LNCAP (cell line): ENCODE data around the gene PELI1.

ENCODE experiments used
- TF ChIP-seq, protein P1 (sequence below): fragments of 450-650 bp; IDR thresholded peaks from 2 replicates; pipeline ENCODE4 v1.5.1; 2017; ENCODE audit warnings: mild to moderate bottlenecking

PELI1 gene

DNA sequence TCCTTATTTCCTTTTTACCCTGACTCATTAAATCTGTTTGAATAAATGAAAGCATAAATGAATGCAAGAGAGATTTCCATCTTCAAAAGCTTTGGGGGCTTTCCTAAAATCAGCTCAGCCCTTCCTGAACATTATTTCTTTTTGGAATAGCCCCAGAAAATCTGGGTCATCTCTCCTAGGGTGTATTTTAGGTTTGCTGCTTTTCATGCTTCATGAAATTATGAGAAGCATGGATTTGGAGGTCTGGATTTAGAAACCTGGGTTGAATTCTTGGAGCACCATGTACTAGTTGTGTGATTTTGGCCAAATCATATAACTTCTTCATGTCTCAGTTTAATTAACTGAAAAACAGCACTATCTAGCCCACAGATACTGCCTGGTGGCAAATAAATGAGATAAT lies 24.0 kb upstream of the PELI1 start:
- TF ChIP-seq, protein P1, sequence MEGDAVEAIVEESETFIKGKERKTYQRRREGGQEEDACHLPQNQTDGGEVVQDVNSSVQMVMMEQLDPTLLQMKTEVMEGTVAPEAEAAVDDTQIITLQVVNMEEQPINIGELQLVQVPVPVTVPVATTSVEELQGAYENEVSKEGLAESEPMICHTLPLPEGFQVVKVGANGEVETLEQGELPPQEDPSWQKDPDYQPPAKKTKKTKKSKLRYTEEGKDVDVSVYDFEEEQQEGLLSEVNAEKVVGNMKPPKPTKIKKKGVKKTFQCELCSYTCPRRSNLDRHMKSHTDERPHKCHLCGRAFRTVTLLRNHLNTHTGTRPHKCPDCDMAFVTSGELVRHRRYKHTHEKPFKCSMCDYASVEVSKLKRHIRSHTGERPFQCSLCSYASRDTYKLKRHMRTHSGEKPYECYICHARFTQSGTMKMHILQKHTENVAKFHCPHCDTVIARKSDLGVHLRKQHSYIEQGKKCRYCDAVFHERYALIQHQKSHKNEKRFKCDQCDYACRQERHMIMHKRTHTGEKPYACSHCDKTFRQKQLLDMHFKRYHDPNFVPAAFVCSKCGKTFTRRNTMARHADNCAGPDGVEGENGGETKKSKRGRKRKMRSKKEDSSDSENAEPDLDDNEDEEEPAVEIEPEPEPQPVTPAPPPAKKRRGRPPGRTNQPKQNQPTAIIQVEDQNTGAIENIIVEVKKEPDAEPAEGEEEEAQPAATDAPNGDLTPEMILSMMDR, result no peak

DNA sequence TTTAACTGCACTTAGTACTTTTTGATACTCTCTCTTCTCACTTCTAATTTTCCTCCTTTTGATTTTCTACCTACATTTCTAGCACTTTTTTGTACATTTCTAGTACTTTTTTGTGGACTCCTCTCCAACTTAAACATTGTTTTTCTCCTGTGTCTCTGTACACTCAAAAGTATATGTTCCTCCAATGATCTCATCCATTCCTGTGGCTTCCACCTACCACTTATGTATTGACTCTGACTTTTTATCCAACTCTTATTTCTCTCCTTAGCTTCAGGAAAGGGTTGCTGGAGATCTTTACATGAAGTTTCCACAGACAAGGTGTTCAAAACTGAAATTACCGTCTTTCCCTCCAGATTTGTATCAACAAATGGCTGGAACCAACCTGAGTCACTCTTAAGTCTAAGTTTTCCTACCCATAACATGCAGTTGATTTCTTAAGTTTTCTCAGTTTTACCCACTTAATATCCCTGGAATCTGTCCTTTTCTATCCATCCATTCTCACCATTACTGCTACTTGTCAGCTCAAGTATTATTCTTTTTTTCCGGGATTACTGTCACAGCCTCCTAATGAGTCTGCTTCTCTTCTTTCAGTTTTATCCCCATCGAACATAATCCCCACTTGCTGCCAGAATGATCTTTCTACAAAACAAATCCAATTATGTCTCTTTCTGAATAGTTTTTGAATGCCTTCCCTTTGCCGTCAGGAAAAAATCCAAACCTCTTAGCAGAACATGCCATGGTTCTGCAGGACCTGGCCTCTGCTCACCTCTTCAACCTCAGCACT lies 22.6 kb upstream of the PELI1 start:
- TF ChIP-seq, protein P1, result no peak

DNA sequence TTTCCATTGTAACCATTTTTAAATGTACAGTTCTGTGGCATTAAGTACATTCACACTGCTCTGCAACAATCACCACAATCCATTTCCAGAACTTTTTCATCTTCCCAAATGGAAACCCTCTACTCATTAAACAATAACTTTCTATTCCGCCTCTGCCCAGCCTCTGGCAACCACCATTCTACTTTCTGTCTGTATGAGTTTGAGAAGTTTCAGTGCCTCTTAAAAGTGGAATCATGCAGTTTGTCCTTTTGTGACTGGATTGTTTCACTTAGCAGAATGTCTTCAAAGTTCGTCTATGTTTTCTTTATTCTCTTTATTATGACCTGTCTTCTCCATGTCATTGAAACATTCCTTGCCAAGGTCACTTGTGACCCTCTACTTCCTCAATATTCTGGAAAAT lies 22.0 kb upstream of the PELI1 start:
- TF ChIP-seq, protein P1, result no peak

DNA sequence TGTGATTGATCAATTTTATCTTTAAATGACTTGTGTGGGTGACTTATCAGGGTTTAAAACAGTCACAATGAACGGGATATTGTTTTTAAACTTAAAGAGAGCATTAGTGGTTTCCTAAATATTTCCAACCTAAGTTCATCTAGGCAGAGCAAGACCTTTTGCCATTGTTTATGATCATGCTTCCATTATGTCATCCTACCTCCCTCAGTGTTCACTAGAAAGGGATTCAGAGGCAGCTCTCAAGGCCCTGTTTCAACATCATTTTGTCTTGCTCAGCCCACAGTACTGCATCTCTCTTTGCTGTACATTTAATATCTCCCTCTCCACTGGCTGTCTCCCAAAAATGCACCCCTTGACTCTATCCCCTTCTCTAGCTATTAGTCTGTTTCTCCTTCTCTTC lies 21.5 kb upstream of the PELI1 start:
- TF ChIP-seq, protein P1, result no peak

DNA sequence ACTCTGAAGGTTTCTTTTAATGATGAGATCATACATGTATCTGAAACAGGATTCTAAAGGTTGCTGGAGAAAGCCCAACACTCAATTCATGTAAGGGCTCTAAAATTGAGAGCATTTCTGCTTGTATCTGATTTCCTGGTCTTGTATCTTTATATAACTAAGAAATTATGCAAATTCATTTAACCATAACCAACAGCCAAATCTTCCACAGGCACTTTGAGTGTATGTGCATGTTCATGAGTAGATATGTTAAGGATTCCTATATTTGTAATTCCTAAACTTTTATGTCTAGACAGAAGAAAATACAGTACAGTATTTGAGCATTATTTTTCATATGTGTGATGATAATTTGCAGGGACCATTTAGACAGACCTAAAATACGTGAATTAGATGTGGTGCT lies 20.4 kb upstream of the PELI1 start:
- TF ChIP-seq, protein P1, result no peak

DNA sequence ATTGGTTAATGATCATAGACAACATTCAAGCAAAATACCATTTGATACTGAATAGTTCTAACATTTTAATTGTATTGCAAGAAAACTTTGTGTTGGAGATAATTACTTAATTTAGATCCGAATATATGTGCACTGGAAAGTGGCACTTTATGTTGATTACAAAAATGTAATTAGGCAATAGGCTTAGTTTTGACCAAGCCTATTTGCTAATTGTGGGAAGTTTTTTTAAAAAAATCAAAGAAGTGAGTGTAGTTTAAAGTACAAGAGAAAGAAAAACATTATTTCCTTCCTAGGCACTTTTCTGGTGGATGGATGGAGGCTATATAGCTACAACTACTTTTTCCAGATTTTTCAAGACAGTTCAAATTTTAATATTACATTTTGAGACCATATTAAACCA lies 18.3 kb upstream of the PELI1 start:
- TF ChIP-seq, protein P1, result no peak

DNA sequence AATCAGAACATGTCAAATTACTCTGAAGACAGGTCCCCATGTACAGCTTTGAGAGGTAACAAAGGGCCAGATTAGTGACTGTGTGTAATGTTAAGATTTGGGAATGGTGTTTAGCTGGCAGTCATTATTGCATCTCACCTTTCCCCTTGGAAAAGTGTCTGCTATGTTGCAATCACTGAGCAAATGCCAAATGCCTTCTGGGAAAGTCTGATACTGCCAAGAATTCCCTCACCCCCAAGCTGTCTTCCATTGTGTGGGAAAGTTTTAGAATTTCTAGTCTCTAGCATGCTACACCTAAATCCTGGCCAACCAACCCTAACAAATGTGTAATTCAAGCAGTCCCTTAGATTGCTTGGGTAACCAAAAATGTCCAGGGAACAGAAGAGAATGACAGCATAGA lies 13.6 kb upstream of the PELI1 start:
- TF ChIP-seq, protein P1, result no peak

DNA sequence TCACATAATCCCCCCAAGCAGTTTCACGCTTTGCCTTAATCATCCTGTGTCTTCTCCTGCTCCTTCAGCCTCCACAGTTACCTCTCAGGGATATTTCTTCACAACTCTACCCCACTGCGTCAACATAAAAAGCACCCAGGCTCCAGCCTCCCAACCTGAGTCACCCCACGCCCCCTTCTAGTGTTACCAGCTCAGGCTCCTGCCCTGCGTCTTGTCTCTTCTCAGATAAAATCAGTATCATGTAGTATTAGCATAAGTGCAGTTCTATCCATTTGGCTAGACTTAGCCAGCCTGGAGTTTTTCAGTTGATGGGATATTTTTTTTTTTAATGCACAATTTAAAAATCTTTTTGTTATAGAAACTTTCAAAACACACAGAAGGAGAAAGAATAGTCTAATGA lies 9.6 kb upstream of the PELI1 start:
- TF ChIP-seq, protein P1, result no peak
